HCT116 (cell line): ENCODE data around the gene ATP13A4. TPM values are rescaled to one million over a fixed set of nuclear protein-coding genes. Genes with fewer than 3 reads are reported as not detected.

Source experiments
- ATAC-seq: fragments of 200-7000 bp; cut with Tn5 transposase; 2 replicates; pipeline ENCODE4 v1.9.1; 2020; ENCODE audit warnings: mild to moderate bottlenecking, moderate library complexity
- BruUV-seq: library from RNA; stranded (reverse); fragments of 400-500 nt; replicated peaks from 2 replicates; lab custom pipeline; 2021; lab: Mats Ljungman, UMichigan
- CTCF ChIA-PET: fragments of 300-600 bp; sonication (Branson Sonifier 250); formaldehyde crosslinking; loops from one replicate; lab custom pipeline; 2021; ENCODE audit warnings: antibody characterized with exemption; lab: Charles Lee
- POLR2A ChIA-PET: fragments of 300-600, 350-600 bp; sonication (Branson Sonifier 250); formaldehyde crosslinking; loops from one replicate; lab custom pipeline; 2021; ENCODE audit warnings: antibody characterized with exemption; lab: Charles Lee
- RAD21 ChIA-PET, 2 experiments: fragments of 300-600 bp; sonication (Branson Sonifier 250); formaldehyde crosslinking; loops; one replicate each; lab custom pipeline; 2023; ENCODE audit warnings: low total read pairs in 2 of 2; ENCODE audit not compliant: uncharacterized antibody in 2 of 2, unreplicated experiment in 2 of 2, low non-redundant PET in 1 of 2; lab: Charles Lee
- DNase-seq: peaks from one replicate; pipeline ENCODE4 v3.0.0-alpha.2; 2010; ENCODE audit warnings: low read depth, low spot score
- H2AFZ ChIP-seq: fragments of 200-600 bp; shearing (Covaris generic), sonication (generic); 2 replicates; pipeline ENCODE4 v1.6.1; 2017; ENCODE audit warnings: low read depth, mixed run types, mixed read lengths, antibody characterized with exemption, low read length; ENCODE audit not compliant: poor library complexity, severe bottlenecking
- H3K27ac ChIP-seq: 2 replicates; pipeline ENCODE4 v1.5.1; 2012; ENCODE audit warnings: low read depth, low read length
- H3K27me3 ChIP-seq: fragments of 200-600 bp; sonication (generic); 2 replicates; pipeline ENCODE4 v1.6.1; 2016; ENCODE audit warnings: mixed run types, low read length, mixed read lengths; ENCODE audit not compliant: insufficient read depth
- H3K36me3 ChIP-seq, 2 experiments: fragments of 200-500 bp in 1 of 2; fragments of 200-600 bp in 1 of 2; sonication (Bioruptor generic) in 1 of 2; sonication (generic) in 1 of 2; 2 replicates each; pipeline versions ENCODE4 v1.5.1 to v1.6.1; 2014 to 2016; ENCODE audit warnings: low read length in 2 of 2, inconsistent platforms in 1 of 2, mixed read lengths in 1 of 2, mixed run types in 1 of 2; ENCODE audit not compliant: insufficient read depth in 2 of 2, control insufficient read depth in 1 of 2
- H3K4me1 ChIP-seq, 2 experiments: fragments of 200-600 bp in 1 of 2; sonication (generic) in 1 of 2; 2 replicates each; pipeline versions ENCODE4 v1.5.1 to v1.6.1; 2012 to 2017; ENCODE audit warnings: low read length in 2 of 2, inconsistent platforms in 1 of 2, mild to moderate bottlenecking in 1 of 2, mixed read lengths in 1 of 2, mixed run types in 1 of 2, moderate library complexity in 1 of 2; ENCODE audit not compliant: insufficient read depth in 2 of 2, control insufficient read depth in 1 of 2
- H3K4me2 ChIP-seq: fragments of 200-600 bp; sonication (generic); 2 replicates; pipeline ENCODE4 v1.6.1; 2017; ENCODE audit warnings: mixed run types, low read length, mixed read lengths
- H3K4me3 ChIP-seq, 2 experiments: fragments of 200-600 bp in 1 of 2; sonication (generic) in 1 of 2; replicated peaks in 1 of 2; 2 replicates each; pipeline ENCODE4 v1.5.1; 2011 to 2016; ENCODE audit warnings: low read length in 2 of 2, control low read depth in 1 of 2, low read depth in 1 of 2, mild to moderate bottlenecking in 1 of 2, mixed read lengths in 1 of 2, mixed run types in 1 of 2
- H3K79me2 ChIP-seq: fragments of 200-600 bp; sonication (generic); 2 replicates; pipeline ENCODE4 v1.6.1; 2017; ENCODE audit warnings: mild to moderate bottlenecking, mixed run types, low read length, moderate library complexity, mixed read lengths; ENCODE audit not compliant: insufficient read depth
- H3K9ac ChIP-seq: fragments of 200-600 bp; sonication (generic); 2 replicates; pipeline ENCODE4 v1.6.1; 2016; ENCODE audit warnings: low read length, mixed read lengths
- H3K9me2 ChIP-seq: fragments of 200-600 bp; sonication (generic), shearing (Covaris generic); 2 replicates; pipeline ENCODE4 v1.6.1; 2017; ENCODE audit warnings: mixed run types, mild to moderate bottlenecking, moderate library complexity; ENCODE audit not compliant: insufficient read depth
- H3K9me3 ChIP-seq, 2 experiments: fragments of 200-500 bp in 1 of 2; fragments of 200-600 bp in 1 of 2; sonication (Bioruptor generic) in 1 of 2; sonication (generic) in 1 of 2; 2 replicates each; pipeline ENCODE4 v1.6.1; 2014 to 2017; ENCODE audit warnings: low read length in 2 of 2, mixed read lengths in 2 of 2, inconsistent platforms in 1 of 2, low read depth in 1 of 2, mild to moderate bottlenecking in 1 of 2, mixed run types in 1 of 2, moderate library complexity in 1 of 2; ENCODE audit not compliant: control insufficient read depth in 1 of 2, insufficient read depth in 1 of 2
- H4K20me1 ChIP-seq: fragments of 200-600 bp; sonication (generic), shearing (Covaris generic); 2 replicates; pipeline ENCODE4 v1.6.1; 2017; ENCODE audit warnings: mixed run types, mild to moderate bottlenecking, moderate library complexity; ENCODE audit not compliant: insufficient read depth
- ATF3 ChIP-seq: IDR thresholded peaks from 2 replicates; pipeline ENCODE4 v1.6.1; 2012
- CBX3 ChIP-seq: IDR thresholded peaks from 2 replicates; pipeline ENCODE4 v1.6.1; 2012; ENCODE audit warnings: low read depth
- CEBPB ChIP-seq: IDR thresholded peaks from 2 replicates; pipeline ENCODE4 v1.6.1; 2012; ENCODE audit warnings: low read depth
- ELF1 ChIP-seq: IDR thresholded peaks from 2 replicates; pipeline ENCODE4 v1.6.1; 2012; ENCODE audit warnings: low read depth, borderline replicate concordance
- FOSL1 ChIP-seq: IDR thresholded peaks from 2 replicates; pipeline ENCODE4 v1.6.1; 2012; ENCODE audit warnings: low read depth
- JUND ChIP-seq: IDR thresholded peaks from 2 replicates; pipeline ENCODE4 v1.6.1; 2012
- SRF ChIP-seq: IDR thresholded peaks from 2 replicates; pipeline ENCODE4 v1.6.1; 2012; ENCODE audit warnings: low read depth
- ZFX ChIP-seq: fragments of 450-650 bp; IDR thresholded peaks from 2 replicates; pipeline ENCODE4 v1.6.1; 2017
- intact Hi-C: fragments of 100-400 bp; cut with micrococcal nuclease; formaldehyde crosslinking; loops from 2 replicates; pipeline ENCODE4 v1.10.0; 2022
- total RNA-seq: library from RNA; stranded (reverse); gene quantifications from one replicate; pipeline ENCODE4 v1.2.1, GENCODE V29; 2021; ENCODE audit not compliant: unreplicated experiment
- TF ChIP-seq, protein P1 (sequence below): IDR thresholded peaks from 2 replicates; pipeline ENCODE4 v1.6.1; 2012; ENCODE audit warnings: low read depth

The ATP13A4 gene
- total RNA-seq, 1 experiment from 2014 or later: 0.15 TPM

- TF ChIP-seq, protein P1, sequence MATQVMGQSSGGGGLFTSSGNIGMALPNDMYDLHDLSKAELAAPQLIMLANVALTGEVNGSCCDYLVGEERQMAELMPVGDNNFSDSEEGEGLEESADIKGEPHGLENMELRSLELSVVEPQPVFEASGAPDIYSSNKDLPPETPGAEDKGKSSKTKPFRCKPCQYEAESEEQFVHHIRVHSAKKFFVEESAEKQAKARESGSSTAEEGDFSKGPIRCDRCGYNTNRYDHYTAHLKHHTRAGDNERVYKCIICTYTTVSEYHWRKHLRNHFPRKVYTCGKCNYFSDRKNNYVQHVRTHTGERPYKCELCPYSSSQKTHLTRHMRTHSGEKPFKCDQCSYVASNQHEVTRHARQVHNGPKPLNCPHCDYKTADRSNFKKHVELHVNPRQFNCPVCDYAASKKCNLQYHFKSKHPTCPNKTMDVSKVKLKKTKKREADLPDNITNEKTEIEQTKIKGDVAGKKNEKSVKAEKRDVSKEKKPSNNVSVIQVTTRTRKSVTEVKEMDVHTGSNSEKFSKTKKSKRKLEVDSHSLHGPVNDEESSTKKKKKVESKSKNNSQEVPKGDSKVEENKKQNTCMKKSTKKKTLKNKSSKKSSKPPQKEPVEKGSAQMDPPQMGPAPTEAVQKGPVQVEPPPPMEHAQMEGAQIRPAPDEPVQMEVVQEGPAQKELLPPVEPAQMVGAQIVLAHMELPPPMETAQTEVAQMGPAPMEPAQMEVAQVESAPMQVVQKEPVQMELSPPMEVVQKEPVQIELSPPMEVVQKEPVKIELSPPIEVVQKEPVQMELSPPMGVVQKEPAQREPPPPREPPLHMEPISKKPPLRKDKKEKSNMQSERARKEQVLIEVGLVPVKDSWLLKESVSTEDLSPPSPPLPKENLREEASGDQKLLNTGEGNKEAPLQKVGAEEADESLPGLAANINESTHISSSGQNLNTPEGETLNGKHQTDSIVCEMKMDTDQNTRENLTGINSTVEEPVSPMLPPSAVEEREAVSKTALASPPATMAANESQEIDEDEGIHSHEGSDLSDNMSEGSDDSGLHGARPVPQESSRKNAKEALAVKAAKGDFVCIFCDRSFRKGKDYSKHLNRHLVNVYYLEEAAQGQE: no peak
- TF ChIP-seq JUND (no peak), FOSL1 (no peak), ATF3 (no peak), SRF (no peak), CBX3 (no peak), ZFX (no peak), ELF1 (no peak)
These were observed 70.6 kb downstream of the ATP13A4 start (continued) for GRCh38 chr3:193483988-193484539.

DNA sequence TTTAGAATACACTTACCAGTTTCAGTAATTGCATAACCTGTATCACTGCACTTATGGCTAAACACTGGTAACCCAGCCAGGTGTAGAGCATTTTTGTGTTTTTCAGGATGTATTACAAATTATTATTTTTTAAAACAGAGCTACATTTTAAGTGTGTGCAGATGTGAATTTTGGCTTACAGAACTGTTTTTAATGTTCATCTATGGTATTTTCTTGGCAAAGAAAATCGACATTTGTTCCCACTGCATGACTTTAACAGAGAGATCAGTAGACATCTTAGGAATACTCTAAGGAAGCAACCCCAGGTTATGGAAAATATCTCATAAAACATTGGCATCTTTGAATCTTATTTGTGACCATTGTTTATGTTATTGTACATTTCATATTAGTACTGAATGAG lies 73.3 kb downstream of the ATP13A4 start:
- Histone ChIP-seq H3K4me1 (no peaks in the 10 kb centered on the region), H3K9me3 (no peaks in the 10 kb centered on the region), H3K27me3 (peaks cover 8% of the 10 kb centered on the region), H3K9me2 (no peaks in the 10 kb centered on the region), H2AFZ (no peak overlapping the region), H4K20me1 (no peaks in the 10 kb centered on the region), H3K9ac (no peak overlapping the region), H3K4me3 (no peak overlapping the region), H3K4me2 (no peak overlapping the region), H3K79me2 (no peaks in the 10 kb centered on the region), H3K27ac (no peak overlapping the region), H3K36me3 (no peaks in the 10 kb centered on the region)
- ATAC-seq (no peak), DNase-seq (no peak)
- RAD21 ChIA-PET: no interaction called here
- no peak for TF ChIP-seq CEBPB
- CTCF ChIA-PET: no interaction called here
- POLR2A ChIA-PET: no interaction called here
- intact Hi-C loops: no loop called here
- BruUV-seq: no TSS peak
